ENCODE results near the gene ZBTB7C. TPM values are rescaled to one million over a fixed set of nuclear protein-coding genes. Genes with fewer than 3 reads are reported as not detected.

Gene ZBTB7C
- total RNA-seq, 1 experiment from 2014 or later: 0.33 TPM

DNA sequence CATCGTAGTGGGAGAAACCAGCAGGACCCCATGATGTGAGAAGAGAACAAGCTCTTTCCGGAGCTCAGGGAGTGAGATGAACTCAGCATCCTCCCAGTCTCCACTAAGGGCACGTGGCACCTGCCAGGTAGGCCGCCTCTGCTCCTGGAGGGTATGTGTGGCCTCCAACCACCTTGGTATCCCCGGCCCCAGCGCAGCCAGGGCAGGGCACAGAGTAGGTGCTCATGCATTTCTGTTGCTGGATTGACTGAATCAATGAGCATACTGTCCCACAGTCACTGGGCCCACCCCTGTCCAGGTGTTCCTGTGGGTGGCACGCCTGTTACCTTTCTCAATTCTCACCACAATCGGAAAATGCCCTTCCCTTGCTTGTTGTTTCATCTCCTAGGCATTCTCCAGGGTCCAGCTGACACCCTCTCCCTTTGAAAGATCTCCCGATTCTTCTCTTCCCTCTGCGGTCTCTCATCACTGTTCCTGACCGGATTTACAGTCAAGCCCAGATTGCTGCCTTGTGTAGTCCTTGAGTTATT, 340.2 kb downstream of the ZBTB7C start:
- DNase-seq: no peak
- Histone ChIP-seq H2AFZ (ENCODE audit: low read length) (no peak overlapping the region), H3K9ac (ENCODE audit: extremely low read depth, insufficient read length, low read length) (no peak overlapping the region), H4K8ac (replicated peaks; ENCODE audit: insufficient read length, low read depth, low read length) (no peak overlapping the region), H3K14ac (ENCODE audit: insufficient read depth, low read length) (no peak overlapping the region), H3K23ac (ENCODE audit: insufficient read length, low read depth, low read length) (no peak overlapping the region), H2BK20ac (ENCODE audit: low read depth, low read length, poor library complexity, severe bottlenecking) (no peak overlapping the region), H4K91ac (ENCODE audit: insufficient read length, low read depth, low read length) (no peak overlapping the region), H3K27ac (ENCODE audit: insufficient read length, low read depth, low read length) (no peak overlapping the region), H2BK15ac (ENCODE audit: low read depth, low read length) (no peak overlapping the region), H3K9me3 (ENCODE audit: control insufficient read depth, low read depth, low read length) (no peaks in the 10 kb centered on the region), H2BK120ac (ENCODE audit: low read depth, low read length, poor library complexity, severe bottlenecking) (no peak overlapping the region), H3K4me1 (ENCODE audit: insufficient read depth, low read length) (no peaks in the 10 kb centered on the region; the same call in 1 of the 2 replicates), H3K4ac (ENCODE audit: low read depth, low read length) (no peak overlapping the region), H2AK5ac (ENCODE audit: insufficient read length, low read length) (no peak overlapping the region), H3K23me2 (ENCODE audit: insufficient read length, low read depth, low read length, poor library complexity, severe bottlenecking) (no peaks in the 10 kb centered on the region), H4K5ac (ENCODE audit: insufficient read length, low read depth, low read length) (no peak overlapping the region), H4K20me1 (ENCODE audit: control insufficient read depth, insufficient read depth, insufficient read length) (no peaks in the 10 kb centered on the region), H3K79me2 (ENCODE audit: insufficient read depth, low read length) (no peaks in the 10 kb centered on the region), H3K27me3 (ENCODE audit: insufficient read depth, low read length) (no peaks in the 10 kb centered on the region), H2BK12ac (ENCODE audit: insufficient read length, low read depth, low read length) (no peak overlapping the region), H3K18ac (ENCODE audit: insufficient read length, low read depth, low read length) (no peak overlapping the region), H2BK5ac (ENCODE audit: insufficient read length, low read length) (no peak overlapping the region), H3K56ac (ENCODE audit: insufficient read length, low read depth, low read length) (no peak overlapping the region), H3K4me2 (ENCODE audit: insufficient read depth, insufficient read length, low read length) (no peak overlapping the region), H3K79me1 (ENCODE audit: insufficient read depth, low read depth, low read length, poor library complexity, severe bottlenecking) (no peaks in the 10 kb centered on the region), H3T11ph (ENCODE audit: low read length) (no peak overlapping the region)
- Mint-ChIP-seq H3K9me3 (no peaks in the 10 kb centered on the region), H3K27me3 (ENCODE audit: low read depth) (no peaks in the 10 kb centered on the region; the same call in 1 of the 2 replicates), H3K36me3 (ENCODE audit: insufficient read depth in 1 of 3, low read depth in 3 of 3) (no peaks in the 10 kb centered on the region; a peak in 1 of 7 replicates), H3K27ac (no peak overlapping the region), H3K4me3 (no peak overlapping the region), H3K4me1 (peaks cover 11 to 17% of the 10 kb centered on the region in 2 experiments)
- TF ChIP-seq, protein P1, sequence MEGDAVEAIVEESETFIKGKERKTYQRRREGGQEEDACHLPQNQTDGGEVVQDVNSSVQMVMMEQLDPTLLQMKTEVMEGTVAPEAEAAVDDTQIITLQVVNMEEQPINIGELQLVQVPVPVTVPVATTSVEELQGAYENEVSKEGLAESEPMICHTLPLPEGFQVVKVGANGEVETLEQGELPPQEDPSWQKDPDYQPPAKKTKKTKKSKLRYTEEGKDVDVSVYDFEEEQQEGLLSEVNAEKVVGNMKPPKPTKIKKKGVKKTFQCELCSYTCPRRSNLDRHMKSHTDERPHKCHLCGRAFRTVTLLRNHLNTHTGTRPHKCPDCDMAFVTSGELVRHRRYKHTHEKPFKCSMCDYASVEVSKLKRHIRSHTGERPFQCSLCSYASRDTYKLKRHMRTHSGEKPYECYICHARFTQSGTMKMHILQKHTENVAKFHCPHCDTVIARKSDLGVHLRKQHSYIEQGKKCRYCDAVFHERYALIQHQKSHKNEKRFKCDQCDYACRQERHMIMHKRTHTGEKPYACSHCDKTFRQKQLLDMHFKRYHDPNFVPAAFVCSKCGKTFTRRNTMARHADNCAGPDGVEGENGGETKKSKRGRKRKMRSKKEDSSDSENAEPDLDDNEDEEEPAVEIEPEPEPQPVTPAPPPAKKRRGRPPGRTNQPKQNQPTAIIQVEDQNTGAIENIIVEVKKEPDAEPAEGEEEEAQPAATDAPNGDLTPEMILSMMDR (conservative IDR thresholded peaks at IDR 0.05): no peak
- WGBS (ENCODE audit: extremely low coverage, insufficient read length, low lambda C conversion rate): no CpG with 5 or more reads among the region's 11 CpGs

All from H9 (cell line).